Heart right ventricle (tissue), 16 donors: ENCODE data around the gene BICDL1. TPM values are rescaled to one million over a fixed set of nuclear protein-coding genes. Genes with fewer than 3 reads are reported as not detected.

ENCODE experiments used
- ATAC-seq, 8 donors: fragments of 200-7000 bp; cut with Tn5 transposase; one replicate each; pipeline ENCODE4 v1.9.1; 2020; ENCODE audit warnings: mild to moderate bottlenecking in 8 of 8, moderate library complexity in 8 of 8, moderate number of reproducible peaks in 1 of 8
- DNase-seq, 2 donors: peaks; one replicate each; pipeline ENCODE4 v3.0.0-alpha.2; 2020
- H3K27ac ChIP-seq, 10 donors: fragments of 200-600 bp; sonication (generic) in 2 of 10; one replicate each; pipeline versions ENCODE4 v1.5.0 to v1.8.0; 2020 to 2022; ENCODE audit warnings: mild to moderate bottlenecking in 3 of 10
- H3K27me3 ChIP-seq, 7 donors: fragments of 200-600 bp; one replicate each; pipeline ENCODE4 v1.8.0; 2021 to 2022; ENCODE audit warnings: mild to moderate bottlenecking in 2 of 7
- H3K36me3 ChIP-seq, 9 donors: fragments of 200-600 bp; sonication (generic) in 1 of 9; one replicate each; pipeline versions ENCODE4 v1.5.0 to v1.8.0; 2020 to 2022; ENCODE audit warnings: mild to moderate bottlenecking in 2 of 9
- H3K4me1 ChIP-seq, 9 donors: fragments of 200-600 bp; sonication (generic) in 1 of 9; one replicate each; pipeline versions ENCODE4 v1.5.0 to v1.8.0; 2020 to 2022; ENCODE audit warnings: mild to moderate bottlenecking in 4 of 9
- H3K4me3 ChIP-seq, 10 donors: fragments of 200-600 bp; sonication (generic) in 2 of 10; one replicate each; pipeline versions ENCODE4 v1.5.0 to v1.8.0; 2020 to 2022; ENCODE audit warnings: mild to moderate bottlenecking in 7 of 10, moderate library complexity in 2 of 10
- H3K9me3 ChIP-seq, 11 donors: fragments of 200-600 bp in 10 of 11; sonication (generic) in 2 of 11; one replicate each; pipeline versions ENCODE4 v1.5.0 to v1.8.0; 2013 to 2022; ENCODE audit warnings: mild to moderate bottlenecking in 2 of 11, control low read depth in 1 of 11, moderate library complexity in 1 of 11
- WGBS, 2 donors: extraction: QIAGEN DNeasy Blood & Tissue Kit; methylation state at CpG; one replicate each; pipeline ENCODE4 v1.1.7; 2013; ENCODE audit warnings: inconsistent platforms in 1 of 2; 5-methylcytosine and 5-hydroxymethylcytosine counted together
- intact Hi-C, 10 donors: fragments of 100-400 bp; cut with DNase I; formaldehyde crosslinking; loops; one replicate each; pipeline versions ENCODE4 v1.11.1 to v1.14.2; 2022
- polyA plus RNA-seq, 2 donors: library from polyadenylated mRNA; stranded (reverse); fragments of 200-250 nt; gene quantifications; one replicate each; pipeline ENCODE4 v1.2.3, GENCODE V29; 2013
- total RNA-seq, 10 donors: library from RNA; stranded (reverse); fragmentation: NEBNext Ultra II Directional in 3 of 10; extraction: Animal tissue kit (Norgen Biotek cat#: 25700) in 3 of 10; gene quantifications; one replicate each; pipeline versions ENCODE4 v1.2.1 to v1.2.4, GENCODE V29; 2021 to 2023
- TF ChIP-seq, protein P1 (sequence below), 9 donors: fragments of 200-600 bp; sonication (generic) in 2 of 9; IDR thresholded peaks; one replicate each; pipeline versions ENCODE4 v1.5.0 to v1.8.0; 2021 to 2022; ENCODE audit warnings: antibody characterized with exemption in 9 of 9, mild to moderate bottlenecking in 5 of 9, moderate library complexity in 1 of 9
- donor health status: Arrhythmogenic right ventricular cardiomyopathy.
- donor health status: ischemic (EF 13 %, LVEDD 7.1; RV severe dilation, severe dysfunction).
- donor health status: healthy with polysubstance abuse.
- donor health status: DM: no; HTN: yes; CAD: no.
- donor health status: DM: no; HTN: no; CAD: no.
- donor health status: ischemic (EF 25% LVEDD 6.9; RV normal size, moderate dysfunction).
- donor health status: ischemic (EF 25% LVEDD 5.7; RV mildly dilated, moderate dysfunction).
- donor health status: healthy.
- donor health status: DM: yes; HTN: yes; CAD: no.
- donor health status: Ischemic cardiomyopathy.
- donor health status: ischemic (EF 35%, LVEDD 5.7; RV mildly dilated, moderate dysfunction).
- donor health status: nonischemic (EF 11% LVEDD 7.7; RV severe dilation, severe dysfunction).
- donor health status: DM: yes; HTN: yes; CAD: no.
- donor health status: PGD.
- donor health status: ischemic (EF 29% LVEDD 5.4; RV normal size, mild dysfunction).
- donor health status: nonischemic (EF 23%, LVEDD 6.1; RV moderate dilation, normal function).

The BICDL1 gene
- total and polyA plus RNA-seq, 12 donors = 0.10 to 1.5 (median 0.34) TPM; not detected in 2

DNA sequence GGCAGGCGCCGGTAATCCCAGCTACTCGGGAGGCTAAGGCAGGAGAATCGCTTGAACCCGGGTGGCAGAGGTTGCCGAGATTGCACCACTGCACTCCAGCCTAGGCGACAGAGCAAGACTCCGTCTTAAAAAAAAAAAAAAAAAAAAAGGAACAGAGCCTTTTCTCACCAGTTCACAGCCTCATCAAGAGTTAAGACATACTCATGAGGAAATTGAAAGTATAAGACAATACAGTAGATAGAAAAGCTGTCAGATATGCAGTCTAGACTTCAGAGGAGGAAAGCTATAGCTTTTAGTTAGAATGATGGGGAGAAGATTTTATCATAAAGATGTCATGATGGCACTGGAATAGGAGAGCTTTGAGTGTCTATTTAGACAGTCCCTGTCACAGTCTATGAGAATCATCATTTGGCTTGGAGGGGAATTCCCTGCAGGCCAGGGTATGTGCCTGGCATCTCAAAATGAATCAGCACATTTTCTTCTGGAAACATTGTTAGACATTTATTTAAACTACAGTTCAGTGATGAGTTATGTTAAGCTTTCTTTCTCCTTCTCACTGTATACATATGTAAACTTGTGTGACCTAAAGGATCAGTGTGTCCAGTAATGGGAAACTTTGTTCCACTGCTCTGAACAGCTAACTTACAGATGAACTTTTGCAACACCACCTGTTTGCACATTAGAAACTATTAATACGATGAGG lies 130.4 kb downstream of the BICDL1 start:
- Histone ChIP-seq H3K27ac (peak overlapping the region in 1 of 10 donors; percentile 65), H3K27me3 (no peaks in the 10 kb centered on the region), H3K9me3 (no peaks in the 10 kb centered on the region), H3K36me3 (peaks cover 0 to 5% (median 0%) of the 10 kb centered on the region in 9 donors), H3K4me1 (peaks cover 13 to 64% (median 34%) of the 10 kb centered on the region in 9 donors), H3K4me3 (no peak overlapping the region)
- TF ChIP-seq, protein P1, sequence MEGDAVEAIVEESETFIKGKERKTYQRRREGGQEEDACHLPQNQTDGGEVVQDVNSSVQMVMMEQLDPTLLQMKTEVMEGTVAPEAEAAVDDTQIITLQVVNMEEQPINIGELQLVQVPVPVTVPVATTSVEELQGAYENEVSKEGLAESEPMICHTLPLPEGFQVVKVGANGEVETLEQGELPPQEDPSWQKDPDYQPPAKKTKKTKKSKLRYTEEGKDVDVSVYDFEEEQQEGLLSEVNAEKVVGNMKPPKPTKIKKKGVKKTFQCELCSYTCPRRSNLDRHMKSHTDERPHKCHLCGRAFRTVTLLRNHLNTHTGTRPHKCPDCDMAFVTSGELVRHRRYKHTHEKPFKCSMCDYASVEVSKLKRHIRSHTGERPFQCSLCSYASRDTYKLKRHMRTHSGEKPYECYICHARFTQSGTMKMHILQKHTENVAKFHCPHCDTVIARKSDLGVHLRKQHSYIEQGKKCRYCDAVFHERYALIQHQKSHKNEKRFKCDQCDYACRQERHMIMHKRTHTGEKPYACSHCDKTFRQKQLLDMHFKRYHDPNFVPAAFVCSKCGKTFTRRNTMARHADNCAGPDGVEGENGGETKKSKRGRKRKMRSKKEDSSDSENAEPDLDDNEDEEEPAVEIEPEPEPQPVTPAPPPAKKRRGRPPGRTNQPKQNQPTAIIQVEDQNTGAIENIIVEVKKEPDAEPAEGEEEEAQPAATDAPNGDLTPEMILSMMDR (IDR thresholded peaks at IDR 0.05) = no peak
- DNase-seq (no peak), ATAC-seq (no peak)
- 82 to 87% methylated on average over 9 of the region's 9 CpGs for WGBS, 2 donors
- intact Hi-C loops = loop anchor here in 1 of 10 donors (10.0 kb wide), 1 partner anchor 175 kb away; the partner anchor contains the start of genes RNU4-1 and RNU4-2

DNA sequence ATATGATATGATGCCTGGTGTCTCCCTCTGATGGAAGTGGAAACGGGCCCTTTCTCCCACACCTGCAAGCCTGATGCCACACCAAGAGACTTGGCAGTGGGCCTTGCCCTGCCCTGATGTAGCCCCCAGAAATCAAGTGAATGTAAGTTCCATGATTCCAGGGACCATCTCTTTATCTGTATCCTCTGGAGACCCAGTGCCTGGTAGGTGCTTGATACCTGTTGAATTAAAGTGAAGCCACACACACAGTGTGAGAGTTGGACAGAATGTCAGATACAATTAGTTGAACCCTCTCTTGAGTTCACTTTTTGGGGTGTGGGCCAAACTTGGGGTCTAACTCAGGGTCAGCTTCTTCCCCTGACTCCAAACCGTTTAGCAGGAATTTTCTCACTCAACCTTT lies 132.3 kb downstream of the BICDL1 start:
- intact Hi-C loops = no loop called here
- H3K27me3 ChIP-seq = no peaks in the 10 kb centered on the region
- no peak for ATAC-seq
- TF ChIP-seq, protein P1 (IDR thresholded peaks at IDR 0.05) = no peak
- H3K9me3 ChIP-seq = no peaks in the 10 kb centered on the region
- 75 to 82% methylated on average over 2 of the region's 2 CpGs for WGBS, 2 donors
- peaks cover 0 to 61% (median 20%) of the 10 kb centered on the region in 9 donors for H3K4me1 ChIP-seq
- H3K27ac ChIP-seq = no peak overlapping the region
- H3K4me3 ChIP-seq = no peak overlapping the region
- H3K36me3 ChIP-seq = peaks cover 0 to 7% (median 0%) of the 10 kb centered on the region in 9 donors
- DNase-seq = no peak

DNA sequence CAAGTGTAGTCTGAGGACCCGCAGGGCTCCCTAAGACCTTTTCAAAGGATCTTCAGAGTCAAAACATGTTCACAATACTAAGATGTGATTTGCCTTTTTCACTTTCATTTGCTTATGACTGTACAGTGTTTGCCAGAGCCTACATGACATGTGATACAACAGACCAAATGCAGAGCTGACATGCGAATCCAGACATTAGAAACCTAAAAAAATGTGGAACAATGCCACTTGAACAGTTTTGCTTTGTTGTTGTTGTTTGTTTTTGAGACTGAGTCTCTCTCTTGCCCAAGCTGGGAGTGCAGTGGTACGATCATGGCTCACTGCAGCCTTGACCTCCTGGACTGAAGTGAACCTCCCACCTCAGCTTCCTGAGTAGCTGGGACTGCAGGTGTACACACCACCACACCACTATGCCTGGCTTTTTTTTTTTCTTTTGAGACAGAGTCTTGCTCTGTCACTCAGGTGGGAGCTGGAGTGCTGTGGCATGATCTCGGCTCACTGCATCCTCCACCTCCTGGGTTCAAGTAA lies 132.8 kb downstream of the BICDL1 start:
- Histone ChIP-seq H3K4me1 (peaks cover 0 to 66% (median 24%) of the 10 kb centered on the region in 9 donors), H3K27ac (no peak overlapping the region), H3K27me3 (no peaks in the 10 kb centered on the region), H3K36me3 (peaks cover 0 to 12% (median 2%) of the 10 kb centered on the region in 9 donors), H3K4me3 (no peak overlapping the region), H3K9me3 (no peaks in the 10 kb centered on the region)
- no peak for ATAC-seq
- intact Hi-C loops = no loop called here
- TF ChIP-seq, protein P1 (IDR thresholded peaks at IDR 0.05) = no peak
- no peak for DNase-seq
- WGBS, 2 donors = 83% methylated on average over 4 of the region's 4 CpGs

DNA sequence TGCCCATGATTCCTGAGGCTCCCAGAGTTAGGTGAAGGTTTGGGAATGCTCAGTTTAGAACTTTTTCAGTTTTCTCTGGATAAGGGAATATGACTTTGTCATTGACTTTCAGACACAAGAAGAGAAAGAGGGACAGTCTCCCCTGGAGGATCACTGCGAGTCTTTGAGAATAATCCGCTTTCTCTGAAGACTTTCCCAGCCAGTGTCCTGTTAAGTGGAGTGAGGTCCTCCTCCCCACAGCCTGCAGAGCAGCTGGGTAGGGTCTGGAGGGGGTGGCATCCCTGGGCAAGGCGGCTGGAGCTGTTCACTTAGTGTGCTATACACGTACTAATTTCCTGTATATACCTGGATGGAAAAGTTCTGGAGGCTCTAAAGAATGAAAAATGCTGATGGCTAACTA lies 136.0 kb downstream of the BICDL1 start:
- 88 to 94% methylated on average over 4 of the region's 4 CpGs for WGBS, 2 donors
- TF ChIP-seq, protein P1 (IDR thresholded peaks at IDR 0.05) = no peak
- peaks cover 0 to 54% (median 4%) of the 10 kb centered on the region in 9 donors for H3K4me1 ChIP-seq
- H3K4me3 ChIP-seq = no peak overlapping the region
- peaks cover 0 to 44% (median 31%) of the 10 kb centered on the region in 9 donors for H3K36me3 ChIP-seq
- no peaks in the 10 kb centered on the region for H3K9me3 ChIP-seq
- intact Hi-C loops = no loop called here
- H3K27me3 ChIP-seq = no peaks in the 10 kb centered on the region
- ATAC-seq (no peak), DNase-seq (no peak)
- H3K27ac ChIP-seq = no peak overlapping the region
